Adrenal gland (tissue), 12 donors: ENCODE data around the gene CCDC85C. TPM values are rescaled to one million over a fixed set of nuclear protein-coding genes. Genes with fewer than 3 reads are reported as not detected.

Experiments used
- DNase-seq, 7 donors: peaks; one replicate each; pipeline ENCODE4 v3.0.0-alpha.2; 2019 to 2020
- H3K27ac ChIP-seq, 5 donors: fragments of 200-600 bp; sonication (generic) in 4 of 5; 1 replicate in 3 of 5; 2 replicates in 2 of 5; pipeline versions ENCODE4 v1.5.1 to v1.8.0; 2016 to 2020; ENCODE audit warnings: mild to moderate bottlenecking in 1 of 5
- H3K27me3 ChIP-seq: fragments of 200-600 bp; 2 replicates; pipeline ENCODE4 v1.8.0; 2021
- H3K36me3 ChIP-seq, 2 donors: fragments of 200-600 bp; replicated peaks in 1 of 2; 1 replicate in 1 of 2; 2 replicates in 1 of 2; pipeline versions ENCODE4 v1.5.1 to v1.8.0; 2018 to 2022
- H3K4me1 ChIP-seq, 2 donors: fragments of 200-600 bp; replicated peaks in 1 of 2; 1 replicate in 1 of 2; 2 replicates in 1 of 2; pipeline versions ENCODE4 v1.5.1 to v1.8.0; 2018 to 2021
- H3K4me3 ChIP-seq, 4 donors: fragments of 200-600 bp; sonication (generic) in 3 of 4; one replicate each; pipeline ENCODE4 v1.5.1; 2016 to 2018
- H3K9me3 ChIP-seq, 3 donors: fragments of 200-600 bp; sonication (generic) in 1 of 3; replicated peaks in 1 of 3; 1 replicate in 2 of 3; 2 replicates in 1 of 3; pipeline versions ENCODE4 v1.5.1 to v1.8.0; 2016 to 2021
- POLR2A ChIP-seq, 2 donors: fragments of 450-650 bp; IDR thresholded peaks; one replicate each; pipeline ENCODE4 v1.6.1; 2017; ENCODE audit warnings: antibody characterized with exemption in 2 of 2, mild to moderate bottlenecking in 2 of 2, moderate library complexity in 1 of 2
- WGBS, 4 donors: extraction: QIAGEN DNeasy Blood & Tissue Kit in 2 of 4; methylation state at CpG; one replicate each; pipeline versions ENCODE4 v1.1.5 to v1.1.7; 2013 to 2017; 5-methylcytosine and 5-hydroxymethylcytosine counted together
- intact Hi-C, 2 donors: fragments of 100-400 bp; cut with DNase I; formaldehyde crosslinking; loops; one replicate each; pipeline versions ENCODE4 v1.14.1 to v1.15.0; 2022 to 2023
- polyA plus RNA-seq, 3 donors: library from polyadenylated mRNA; stranded (reverse); fragments of 200-250 nt in 2 of 3; fragments of 350-450 nt in 1 of 3; fragmentation: Illumina TruSeq in 1 of 3; extraction: RNeasy Lipid Tissue Mini Kit (QIAGEN cat#74804) in 1 of 3; gene quantifications; one replicate each; pipeline ENCODE4 v1.2.3, GENCODE V29; 2013 to 2014
- total RNA-seq, 9 donors: library from RNA; depleted of rRNA in 4 of 9; stranded (reverse); fragments of >200 nt in 4 of 9; fragments of 120-200 nt in 1 of 9; fragmentation: NEBNext Ultra II Directional in 1 of 9; extraction: Animal tissue kit (Norgen Biotek cat#: 25700) in 1 of 9; gene quantifications; one replicate each; pipeline versions ENCODE4 v1.1.0 to v1.2.4, GENCODE V29; 2013 to 2023
- TF ChIP-seq, protein P1 (sequence below), 6 experiments: fragments of 450-650 bp in 4 of 6; fragments of 200-600 bp in 2 of 6; sonication (generic) in 1 of 6; IDR thresholded peaks; 1 replicate in 5 of 6; 2 replicates in 1 of 6; pipeline versions ENCODE4 v1.5.1 to v1.8.0; 2016 to 2021; ENCODE audit warnings: antibody characterized with exemption in 6 of 6, mild to moderate bottlenecking in 2 of 6, moderate library complexity in 1 of 6
- donor health status: healthy with polysubstance abuse.
- donor health status: Bipolar disorder and iron deficiency.
- donor health status: DM: yes; HTN: yes; CAD: no.
- donor health status: DM: no; HTN: no; CAD: no.
- donor health status: DM: no; HTN: no; CAD: no.
- donor health status: DM: yes; HTN: yes; CAD: no.

The CCDC85C gene
- total and polyA plus RNA-seq, 12 donors: 4.2 to 59.0 (median 37.9) TPM

DNA sequence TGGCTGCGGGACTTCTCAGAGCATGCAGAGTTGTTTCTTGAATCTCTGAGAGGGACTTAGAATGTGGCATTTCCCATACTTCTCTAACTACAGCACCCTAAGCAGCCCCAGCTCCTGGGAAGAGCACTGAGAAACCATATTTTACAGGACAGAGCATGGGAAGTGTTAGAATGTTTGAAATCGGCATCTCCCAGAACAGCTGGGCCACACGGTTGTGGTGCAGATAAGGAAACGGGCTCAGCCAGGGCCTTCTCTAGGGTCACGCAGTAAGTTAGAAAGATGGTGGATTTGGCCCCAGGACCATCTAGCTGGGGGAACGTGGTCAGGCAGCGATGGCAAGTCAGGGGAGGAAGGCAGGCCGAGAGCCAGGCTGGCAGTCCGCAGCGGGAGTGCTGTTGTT is 30.4 kb upstream of the CCDC85C start:
- H3K27me3 ChIP-seq: no peaks in the 10 kb centered on the region
- no peak for DNase-seq
- WGBS, 4 donors: 74 to 91% (median 85%) methylated on average over 10 of the region's 10 CpGs
- no peaks in the 10 kb centered on the region for H3K4me1 ChIP-seq
- H3K36me3 ChIP-seq: no peaks in the 10 kb centered on the region
- H3K9me3 ChIP-seq: no peaks in the 10 kb centered on the region
- intact Hi-C loops: loop anchor here in 1 of 2 donors (5.0 kb wide), 1 partner anchor 117 kb away; no protein-coding TSS in a partner anchor
- no peak overlapping the region for H3K4me3 ChIP-seq
- no peak for TF ChIP-seq POLR2A (IDR thresholded peaks at IDR 0.05)
- TF ChIP-seq, protein P1, sequence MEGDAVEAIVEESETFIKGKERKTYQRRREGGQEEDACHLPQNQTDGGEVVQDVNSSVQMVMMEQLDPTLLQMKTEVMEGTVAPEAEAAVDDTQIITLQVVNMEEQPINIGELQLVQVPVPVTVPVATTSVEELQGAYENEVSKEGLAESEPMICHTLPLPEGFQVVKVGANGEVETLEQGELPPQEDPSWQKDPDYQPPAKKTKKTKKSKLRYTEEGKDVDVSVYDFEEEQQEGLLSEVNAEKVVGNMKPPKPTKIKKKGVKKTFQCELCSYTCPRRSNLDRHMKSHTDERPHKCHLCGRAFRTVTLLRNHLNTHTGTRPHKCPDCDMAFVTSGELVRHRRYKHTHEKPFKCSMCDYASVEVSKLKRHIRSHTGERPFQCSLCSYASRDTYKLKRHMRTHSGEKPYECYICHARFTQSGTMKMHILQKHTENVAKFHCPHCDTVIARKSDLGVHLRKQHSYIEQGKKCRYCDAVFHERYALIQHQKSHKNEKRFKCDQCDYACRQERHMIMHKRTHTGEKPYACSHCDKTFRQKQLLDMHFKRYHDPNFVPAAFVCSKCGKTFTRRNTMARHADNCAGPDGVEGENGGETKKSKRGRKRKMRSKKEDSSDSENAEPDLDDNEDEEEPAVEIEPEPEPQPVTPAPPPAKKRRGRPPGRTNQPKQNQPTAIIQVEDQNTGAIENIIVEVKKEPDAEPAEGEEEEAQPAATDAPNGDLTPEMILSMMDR (IDR thresholded peaks at IDR 0.05): no peak
- H3K27ac ChIP-seq: no peak overlapping the region

DNA sequence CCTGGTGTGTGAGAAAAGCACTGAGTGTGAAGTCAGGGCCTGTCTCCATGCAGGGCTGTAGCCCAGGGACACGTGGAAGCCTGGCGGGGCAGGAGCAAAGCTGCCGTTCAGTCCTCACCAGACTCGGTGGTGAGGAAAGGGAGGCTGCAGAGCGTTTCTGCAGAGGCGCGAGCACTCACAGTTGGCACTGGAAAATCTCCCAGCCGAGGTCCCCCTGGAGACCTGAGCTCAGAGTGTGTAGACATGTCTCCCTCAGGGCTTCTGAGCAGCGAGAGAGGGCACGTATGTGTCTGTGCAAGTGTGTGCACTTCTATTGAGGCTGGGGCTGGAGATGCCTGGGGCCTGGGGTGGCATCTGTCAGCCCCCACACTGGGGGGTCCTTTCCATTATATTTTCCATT is 29.9 kb upstream of the CCDC85C start:
- Histone ChIP-seq H3K9me3 (no peaks in the 10 kb centered on the region), H3K27me3 (no peaks in the 10 kb centered on the region), H3K4me1 (no peaks in the 10 kb centered on the region), H3K36me3 (no peaks in the 10 kb centered on the region), H3K27ac (no peak overlapping the region), H3K4me3 (no peak overlapping the region)
- intact Hi-C loops: loop anchor here in 1 of 2 donors (5.0 kb wide), 1 partner anchor 117 kb away; no protein-coding TSS in a partner anchor
- WGBS, 4 donors: 78 to 84% (median 82%) methylated on average over 10 of the region's 10 CpGs
- DNase-seq: no peak
- TF ChIP-seq POLR2A (IDR thresholded peaks at IDR 0.05): no peak
- TF ChIP-seq, protein P1 (IDR thresholded peaks at IDR 0.05): no peak

DNA sequence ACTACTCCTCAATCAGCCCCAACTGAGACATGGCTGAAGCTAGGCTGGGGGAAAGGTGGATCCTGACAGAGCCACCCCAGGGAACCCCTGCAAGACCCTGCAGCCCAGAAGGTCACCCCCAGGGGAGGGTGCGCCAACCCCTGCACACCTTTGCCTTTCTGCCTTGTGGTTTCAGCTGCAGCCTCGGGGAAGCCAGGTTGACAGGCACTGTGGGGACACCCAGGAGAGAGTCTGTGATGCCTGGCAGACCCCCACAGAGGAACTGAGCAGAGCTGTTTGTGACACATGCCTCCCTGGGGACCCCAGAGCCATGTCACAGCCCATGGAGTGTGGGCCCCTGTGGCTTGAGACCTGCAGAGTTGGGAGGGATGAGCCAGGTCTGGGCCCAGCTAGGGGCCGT is 29.1 kb upstream of the CCDC85C start:
- 85 to 89% (median 86%) methylated on average over 2 to 3 of the region's 3 CpGs for WGBS, 4 donors
- no peak for DNase-seq
- no peaks in the 10 kb centered on the region for H3K9me3 ChIP-seq
- no peaks in the 10 kb centered on the region for H3K4me1 ChIP-seq
- H3K27me3 ChIP-seq: no peaks in the 10 kb centered on the region
- no peak overlapping the region for H3K27ac ChIP-seq
- no peak overlapping the region for H3K4me3 ChIP-seq
- intact Hi-C loops: loop anchor here in 1 of 2 donors (5.0 kb wide), 1 partner anchor 116 kb away; no protein-coding TSS in a partner anchor
- H3K36me3 ChIP-seq: no peaks in the 10 kb centered on the region
- no peak for TF ChIP-seq POLR2A (IDR thresholded peaks at IDR 0.05)
- TF ChIP-seq, protein P1 (IDR thresholded peaks at IDR 0.05): no peak

DNA sequence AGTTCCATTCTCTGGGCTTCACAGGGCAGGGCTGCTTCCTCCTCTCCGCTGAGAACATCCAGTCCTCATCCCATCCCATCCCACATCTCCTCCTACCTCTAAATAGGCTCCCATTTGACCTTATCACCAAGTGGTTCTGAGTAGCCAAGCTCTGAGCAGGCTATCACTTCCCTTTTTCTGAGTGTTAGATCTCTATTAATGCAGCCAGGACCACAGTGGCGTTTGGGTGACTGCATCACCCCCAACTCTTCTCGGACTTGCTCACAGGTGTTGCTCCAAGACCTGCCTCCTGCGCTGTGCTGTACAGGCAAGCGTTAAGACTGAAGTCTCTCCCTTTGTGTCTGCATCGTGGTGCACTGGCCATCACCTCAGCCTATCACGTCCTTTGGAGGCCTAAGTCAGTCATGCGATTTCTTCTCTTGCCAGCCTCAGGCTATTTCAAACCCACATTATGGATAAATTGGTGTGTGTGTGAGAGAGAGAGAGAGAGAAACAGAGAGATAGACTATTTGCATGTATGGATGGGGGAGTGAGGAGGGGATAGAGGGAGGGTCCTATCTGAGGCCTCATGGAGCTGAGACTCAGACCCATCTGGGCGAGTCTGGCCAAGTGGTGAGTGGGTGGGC is 28.5 kb upstream of the CCDC85C start:
- DNase-seq: no peak
- no peak overlapping the region for H3K27ac ChIP-seq
- H3K4me1 ChIP-seq: no peaks in the 10 kb centered on the region
- H3K9me3 ChIP-seq: no peaks in the 10 kb centered on the region
- TF ChIP-seq, protein P1 (IDR thresholded peaks at IDR 0.05): no peak
- no peak for TF ChIP-seq POLR2A (IDR thresholded peaks at IDR 0.05)
- WGBS, 4 donors: 83 to 96% (median 88%) methylated on average over 9 of the region's 9 CpGs
- H3K36me3 ChIP-seq: no peaks in the 10 kb centered on the region
- intact Hi-C loops: loop anchor here in 1 of 2 donors (5.0 kb wide), 1 partner anchor 115 kb away; no protein-coding TSS in a partner anchor
- H3K4me3 ChIP-seq: no peak overlapping the region
- H3K27me3 ChIP-seq: no peaks in the 10 kb centered on the region
